Stimulated activated CD8-positive, alpha-beta memory T cell treated with anti-CD3 and anti-CD28 coated beads, Interleukin-7, amount 100 ng/mL, for 4 hours (primary cell): ENCODE data around the gene ADAM17.
A peak's percentile ranks its signal among the peaks of the same experiment; 100 is the strongest.
"Not testable (repeated sequence)": the region's sequence is repeated elsewhere in the genome, so short reads cannot be mapped to it uniquely, and the experiment has no call there.

Experiments used
- DNase-seq, 2 donors: peaks; one replicate each; pipeline ENCODE4 v3.0.0-alpha.2; 2020; ENCODE audit warnings: low read depth in 2 of 2

Gene ADAM17

GRCh38 chr2:9555297-9556120 is at the start of gene ADAM17:
Gene ADAM17 (minus strand): TSS chr2:9555830. CDS start chr2:9555605, 225 bp downstream.
- DNase-seq = peak; percentile 66 to 86

- no peak for DNase-seq
These were observed 46.8 kb upstream of the ADAM17 start for GRCh38 chr2:9602412-9602811.

GRCh38 chr2:9601397-9601796 is 45.8 kb upstream of the ADAM17 start:
- no peak for DNase-seq

GRCh38 chr2:9599430-9599829 is 43.8 kb upstream of the ADAM17 start:
- DNase-seq = no peak

- DNase-seq = no peak
These were observed 41.1 kb upstream of the ADAM17 start for GRCh38 chr2:9596621-9597311.

GRCh38 chr2:9595746-9596145 is 40.1 kb upstream of the ADAM17 start:
- no peak for DNase-seq

GRCh38 chr2:9595256-9595655 is 39.6 kb upstream of the ADAM17 start:
- not testable (repeated sequence) for DNase-seq

GRCh38 chr2:9594366-9595054 is 38.9 kb upstream of the ADAM17 start:
- DNase-seq = no peak

GRCh38 chr2:9593925-9594324 is 38.3 kb upstream of the ADAM17 start:
- no peak for DNase-seq

GRCh38 chr2:9592699-9593098 is 37.1 kb upstream of the ADAM17 start:
- DNase-seq = no peak

GRCh38 chr2:9590641-9591040 is 35.0 kb upstream of the ADAM17 start:
- no peak for DNase-seq

GRCh38 chr2:9586465-9586864 is 30.8 kb upstream of the ADAM17 start:
- no peak for DNase-seq

GRCh38 chr2:9585486-9585885 is 29.9 kb upstream of the ADAM17 start:
- no peak for DNase-seq

- not testable (repeated sequence) for DNase-seq
These were observed 29.3 kb upstream of the ADAM17 start for GRCh38 chr2:9584902-9585301.

GRCh38 chr2:9582624-9583023 is 27.0 kb upstream of the ADAM17 start:
- no peak for DNase-seq

GRCh38 chr2:9578467-9579235 is 23.0 kb upstream of the ADAM17 start:
- DNase-seq = no peak

GRCh38 chr2:9574331-9574730 is 18.7 kb upstream of the ADAM17 start:
- no peak for DNase-seq

GRCh38 chr2:9573840-9574239 is 18.2 kb upstream of the ADAM17 start:
- no peak for DNase-seq

- DNase-seq = no peak
These were observed 17.5 kb upstream of the ADAM17 start for GRCh38 chr2:9573013-9573720.

- DNase-seq = no peak
These were observed 14.8 kb upstream of the ADAM17 start for GRCh38 chr2:9570182-9571060.
